Lung microvascular endothelial cell (primary cell): ENCODE data around the gene TFPI. TPM values are rescaled to one million over a fixed set of nuclear protein-coding genes. Genes with fewer than 3 reads are reported as not detected.

ENCODE experiments used
- DNase-seq, 2 donors: peaks; one replicate each; pipeline versions ENCODE4 v3.0.0 to v3.0.0-alpha.2; 2010; ENCODE audit warnings: low read depth in 2 of 2
- total RNA-seq: library from RNA; depleted of rRNA; stranded (reverse); fragments of >200 nt; gene quantifications from 2 replicates; pipeline ENCODE4 v1.2.1, GENCODE V29; 2014

TFPI gene
- total RNA-seq, 1 donor from 2014 or later, result 1,922 TPM

DNA sequence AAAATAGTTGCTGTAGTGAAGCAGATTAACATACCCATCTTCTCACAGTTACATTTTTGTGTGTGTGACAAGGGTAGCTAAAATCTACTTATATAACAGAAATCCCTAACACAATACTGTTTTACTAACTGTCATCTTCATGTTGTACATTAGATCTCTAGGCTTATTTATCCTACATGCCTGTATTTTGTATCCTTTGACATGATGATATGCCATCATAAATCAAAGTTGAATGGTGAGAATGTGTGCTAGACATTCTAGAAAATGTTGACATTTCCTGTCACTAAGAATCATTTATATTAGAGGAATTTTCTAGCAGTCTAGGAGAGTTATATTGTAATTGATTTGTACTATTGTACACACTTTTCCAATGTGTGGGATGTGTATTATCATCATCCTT is 84.7 kb downstream of the TFPI start:
- DNase-seq, result no peak

DNA sequence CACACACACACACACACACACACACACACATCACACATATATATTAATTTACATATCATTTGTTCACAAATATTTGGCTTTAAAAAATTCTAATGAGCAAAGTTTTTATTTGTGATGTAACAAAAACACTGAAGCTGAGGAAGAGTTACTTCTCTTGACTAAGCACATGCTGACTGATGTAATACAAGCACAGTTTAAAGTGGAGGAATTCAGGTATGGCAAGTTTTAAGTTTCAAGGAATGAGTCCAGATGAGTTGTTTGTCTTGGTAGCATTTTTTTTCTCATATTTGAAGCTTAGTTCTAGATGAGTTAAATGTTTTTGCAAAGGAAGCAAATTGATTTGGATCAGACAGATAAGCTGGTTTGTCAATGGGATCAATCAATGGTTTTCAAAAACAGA is 86.0 kb downstream of the TFPI start:
- DNase-seq, result no peak

- no peak for DNase-seq
Observed at GRCh38 chr2:187466129-187466792, 88.0 kb downstream of the TFPI start.

DNA sequence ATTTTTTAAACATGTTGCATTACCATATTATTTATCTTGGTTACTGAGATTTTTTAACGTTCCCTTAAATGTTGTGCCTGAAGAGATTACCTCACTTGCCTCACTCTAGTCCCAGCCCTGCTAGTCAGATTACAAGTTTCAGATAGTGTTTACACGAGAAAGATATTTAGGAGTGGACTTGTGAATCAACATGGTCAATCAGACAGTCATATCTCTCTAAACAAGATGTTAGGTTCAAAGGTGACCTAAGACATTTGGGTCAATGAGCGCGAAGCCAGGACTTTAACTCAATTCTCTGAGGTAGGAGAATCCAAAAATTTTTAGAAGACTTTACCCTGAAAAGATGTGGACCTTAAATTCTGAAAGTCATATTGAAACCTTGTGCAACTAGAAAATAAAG is 91.4 kb downstream of the TFPI start:
- DNase-seq, result no peak

DNA sequence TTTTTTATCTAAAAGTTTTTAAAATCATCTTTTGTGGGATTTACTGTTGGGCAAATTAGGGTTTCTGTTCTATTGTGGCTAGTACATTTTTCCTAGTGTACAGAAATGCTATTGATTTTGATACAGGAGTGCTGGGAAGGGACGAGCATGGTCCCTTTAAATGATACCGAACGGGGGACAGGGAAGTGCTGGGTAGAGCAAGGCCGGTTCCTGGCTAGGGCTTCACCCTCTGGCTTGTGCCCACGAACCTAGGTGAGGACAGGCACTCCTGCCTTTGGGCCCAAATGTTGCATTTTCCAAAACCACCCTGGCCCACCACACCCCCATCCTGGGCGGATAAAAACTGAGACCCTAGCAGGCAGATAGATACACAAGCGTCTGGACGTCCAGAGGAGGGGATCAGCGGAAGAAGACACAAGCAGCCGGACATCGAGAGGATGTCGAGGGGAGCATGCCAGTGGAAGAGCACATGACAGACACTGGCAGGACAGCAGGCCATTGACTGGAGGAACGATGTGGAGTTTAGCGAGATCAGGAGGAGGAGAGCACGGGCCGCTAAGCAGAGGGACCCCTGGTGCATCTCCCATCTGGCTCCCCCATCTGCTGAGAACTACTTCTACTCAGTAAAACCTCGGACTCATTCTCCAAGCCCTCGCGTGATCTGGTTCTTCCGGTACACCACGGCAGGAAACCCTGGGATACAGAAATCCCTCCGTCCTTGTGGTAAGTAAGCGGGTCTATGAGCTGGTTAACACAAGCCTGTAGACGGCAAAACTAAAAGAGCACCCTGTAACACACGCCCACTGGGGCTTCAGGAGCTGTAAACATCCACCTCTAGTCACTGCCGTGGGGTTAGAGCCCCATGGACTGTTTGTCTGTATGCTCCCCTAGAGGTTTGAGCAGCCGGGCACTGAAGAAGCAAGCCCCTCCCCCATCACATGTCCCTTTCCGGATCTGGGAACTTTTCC is 92.7 kb downstream of the TFPI start:
- DNase-seq, result no peak

DNA sequence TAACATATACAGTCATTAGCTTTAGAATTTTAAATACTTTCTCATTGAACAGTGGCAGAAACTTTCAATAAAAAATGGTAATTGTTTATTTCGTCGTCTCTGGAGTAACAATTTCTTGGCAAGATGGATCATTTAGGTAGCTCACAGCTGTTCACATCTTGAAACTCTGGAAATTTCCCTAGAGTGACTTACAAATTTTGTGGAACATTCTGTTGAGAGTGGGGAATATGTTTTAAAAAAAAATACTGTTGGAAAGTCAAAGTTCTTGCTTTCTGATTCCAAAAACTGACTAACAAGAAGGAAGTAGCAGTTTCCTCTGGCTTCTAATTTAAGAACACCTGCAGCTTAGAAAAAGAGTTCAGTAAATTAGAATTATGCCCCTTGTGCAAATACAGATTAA is 95.0 kb downstream of the TFPI start:
- no peak for DNase-seq

- DNase-seq, result peak; percentile 49 to 66
Observed at GRCh38 chr2:187453078-187453641, 101.1 kb downstream of the TFPI start.

- DNase-seq, result no peak
Observed at GRCh38 chr2:187451510-187451909, 102.7 kb downstream of the TFPI start.

DNA sequence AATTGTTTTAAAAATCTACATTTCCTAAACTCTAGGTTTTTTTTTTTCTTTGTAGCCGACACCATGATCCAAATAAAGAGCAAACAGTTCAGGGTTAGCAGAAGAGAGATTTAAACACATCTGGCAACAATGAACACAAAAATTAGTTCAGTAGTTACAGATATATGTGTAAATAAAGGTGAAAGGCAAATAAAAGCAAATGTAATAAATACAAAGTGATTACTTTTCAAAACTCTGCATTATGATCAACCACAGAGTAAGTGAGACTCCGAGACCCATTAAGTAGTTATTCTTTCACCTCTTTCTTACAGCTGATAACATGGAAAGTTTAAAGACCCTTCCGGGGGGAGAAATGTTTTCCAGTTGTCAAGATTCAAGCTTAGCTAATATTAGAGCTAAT is 106.9 kb downstream of the TFPI start:
- no peak for DNase-seq

DNA sequence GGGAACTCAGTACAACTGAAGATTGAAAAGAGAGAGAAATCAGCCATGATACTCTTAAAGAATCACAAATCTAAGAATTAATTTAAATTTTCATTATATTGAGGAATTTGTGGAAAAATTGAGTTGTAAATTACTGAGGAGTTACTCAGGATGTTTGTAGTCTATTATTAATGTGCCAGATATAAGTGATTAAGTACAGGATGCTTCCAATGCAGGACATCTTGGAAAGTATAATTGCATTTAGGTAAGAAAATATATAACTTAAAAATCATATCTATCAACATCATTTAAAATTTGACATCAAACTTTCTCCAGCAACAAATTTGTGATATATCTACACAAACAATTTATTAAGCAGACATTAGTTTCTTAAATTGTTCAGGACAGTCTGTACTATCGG is 107.5 kb downstream of the TFPI start:
- peak in 1 of 2 donors; percentile 41 for DNase-seq

- DNase-seq, result peak in 1 of 2 donors; percentile 46
Observed at GRCh38 chr2:187445051-187445450, 109.2 kb downstream of the TFPI start.

DNA sequence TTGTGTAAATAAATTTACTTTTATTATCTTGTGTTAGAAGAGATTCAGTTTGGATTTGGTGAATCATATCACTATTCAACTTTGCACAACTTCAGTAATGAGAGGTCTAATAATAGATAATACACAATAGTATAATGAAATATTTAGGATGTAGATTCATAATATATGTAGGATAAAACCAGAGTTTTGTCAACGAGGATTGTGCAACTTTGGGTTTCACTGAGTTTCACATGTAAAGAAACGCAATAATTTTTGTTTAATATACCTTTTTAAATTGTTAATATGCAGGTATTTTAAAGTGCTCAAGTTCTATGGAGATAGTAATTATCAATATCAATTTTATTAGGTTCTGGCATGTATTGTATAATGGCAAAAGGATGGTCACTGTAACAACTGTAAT is 111.5 kb downstream of the TFPI start:
- DNase-seq, result no peak

GRCh38 chr2:187442378-187442777 is 111.9 kb downstream of the TFPI start:
- DNase-seq, result no peak

DNA sequence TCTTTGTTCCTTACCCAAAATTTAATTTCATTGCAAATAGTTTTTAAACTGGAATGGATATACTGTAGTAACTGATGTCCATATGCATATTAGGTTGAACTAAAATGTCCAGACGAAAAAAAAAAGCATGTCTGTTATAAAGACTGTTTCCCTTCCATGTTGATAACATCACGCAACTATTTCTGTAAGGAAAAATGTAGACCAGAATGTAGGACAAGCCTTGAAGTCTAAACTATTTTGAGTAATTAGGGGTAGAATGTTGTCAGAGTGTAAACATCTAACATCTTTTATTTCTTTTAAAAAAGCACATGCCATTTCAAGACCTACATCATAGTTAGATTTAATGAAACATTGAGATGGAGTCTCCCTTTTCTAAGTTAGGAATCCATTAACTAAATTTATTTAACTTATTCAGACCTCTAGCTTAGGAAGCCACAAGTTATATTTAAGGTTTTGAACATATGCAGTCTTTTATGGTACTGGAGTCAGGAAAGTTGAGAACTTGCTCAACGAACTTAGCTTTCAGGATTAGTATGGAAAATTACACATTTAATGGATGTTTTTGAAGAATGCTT is 114.0 kb downstream of the TFPI start:
- DNase-seq, result no peak

GRCh38 chr2:187438455-187438854 is 115.8 kb downstream of the TFPI start:
- peak in 1 of 2 donors; percentile 58 for DNase-seq

DNA sequence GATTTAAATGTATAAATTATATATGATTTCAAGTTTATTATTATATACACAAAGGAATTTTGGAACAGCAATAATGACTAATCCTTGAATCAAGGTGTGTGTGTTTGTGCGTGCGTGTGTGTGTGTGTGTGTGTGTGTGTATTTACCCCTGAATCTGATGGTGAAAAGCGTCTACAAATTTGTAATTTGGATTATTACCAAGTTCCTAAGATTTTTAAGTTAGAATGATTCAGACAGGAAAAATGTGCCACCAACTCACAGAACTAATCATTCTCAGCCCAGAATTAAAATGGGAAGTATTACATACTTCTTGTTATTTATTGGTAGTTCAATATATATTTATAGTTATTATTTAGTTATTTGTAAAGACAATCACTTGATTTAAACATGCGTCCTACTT is 118.5 kb downstream of the TFPI start:
- DNase-seq, result peak in 1 of 2 donors; percentile 64

DNA sequence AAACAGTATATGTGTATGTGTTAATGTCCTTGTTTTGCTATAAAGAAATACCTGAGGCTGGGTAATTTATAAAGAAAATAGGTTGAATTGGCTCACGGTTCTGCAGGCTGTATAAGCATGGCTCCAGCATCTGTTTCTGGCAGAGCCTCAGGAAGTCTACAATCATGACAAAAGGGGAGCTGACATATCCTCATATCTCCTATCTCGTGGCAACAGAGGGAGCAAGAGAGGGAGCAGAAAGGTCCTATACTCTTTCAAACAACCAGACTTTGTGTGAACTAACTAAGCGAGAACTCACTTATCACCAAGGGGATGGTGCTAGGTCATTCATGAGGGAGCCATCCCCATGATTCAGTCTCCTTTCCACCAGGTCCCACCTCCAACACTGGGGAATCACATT is 119.2 kb downstream of the TFPI start:
- DNase-seq, result peak; percentile 57 to 58

- DNase-seq, result peak; percentile 43 to 44
Observed at GRCh38 chr2:187434342-187434785, 119.9 kb downstream of the TFPI start.

- DNase-seq, result peak in 1 of 2 donors; percentile 36
Observed at GRCh38 chr2:187431911-187432310, 122.3 kb downstream of the TFPI start.

- DNase-seq, result peak; percentile 76 to 98
Observed at GRCh38 chr2:187429989-187430388, 124.2 kb downstream of the TFPI start.

DNA sequence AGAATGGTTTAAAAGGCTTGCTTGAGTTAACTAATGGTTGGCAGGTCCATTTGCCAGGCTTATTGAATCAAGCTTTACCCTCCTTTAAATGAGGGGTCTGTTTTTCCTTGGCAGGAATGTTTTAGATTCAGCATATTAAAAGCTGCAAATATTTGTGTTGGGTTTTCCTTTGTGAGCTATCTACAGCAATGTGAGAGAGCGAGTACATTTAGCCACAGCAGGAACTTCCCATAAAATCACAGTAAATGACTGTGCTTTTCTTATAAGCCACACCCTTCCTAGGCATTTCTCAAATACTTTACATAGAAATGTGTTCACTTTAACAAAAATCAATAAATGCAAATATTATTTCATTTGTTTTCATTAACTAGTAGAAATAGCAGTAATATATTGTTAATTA is 130.1 kb downstream of the TFPI start:
- no peak for DNase-seq

DNA sequence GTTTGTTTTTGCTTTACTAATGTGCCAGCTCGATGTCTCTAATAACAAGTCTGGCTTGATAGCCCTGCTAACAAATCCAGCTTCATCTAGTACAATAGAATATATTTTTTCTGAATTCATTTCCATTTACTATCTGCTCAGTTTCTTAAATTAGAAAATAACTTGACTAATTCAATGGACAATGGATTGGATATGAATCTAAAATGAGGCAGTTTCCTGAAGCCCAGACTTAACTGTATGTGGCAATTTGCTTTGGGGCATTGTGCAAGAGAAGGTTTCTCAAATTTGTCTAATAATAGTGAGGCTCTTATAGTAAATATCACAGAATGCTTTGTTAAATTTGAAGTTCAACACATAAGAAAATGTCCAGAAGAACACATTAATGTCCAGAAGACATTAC is 132.0 kb downstream of the TFPI start:
- DNase-seq, result peak; percentile 61 to 74
